Measurements from ENCODE around the gene SSH2. TPM values are rescaled to one million over a fixed set of nuclear protein-coding genes. Genes with fewer than 3 reads are reported as not detected.

SSH2 gene
- total RNA-seq, 1 donor from 2014 or later = 12.2 TPM

DNA sequence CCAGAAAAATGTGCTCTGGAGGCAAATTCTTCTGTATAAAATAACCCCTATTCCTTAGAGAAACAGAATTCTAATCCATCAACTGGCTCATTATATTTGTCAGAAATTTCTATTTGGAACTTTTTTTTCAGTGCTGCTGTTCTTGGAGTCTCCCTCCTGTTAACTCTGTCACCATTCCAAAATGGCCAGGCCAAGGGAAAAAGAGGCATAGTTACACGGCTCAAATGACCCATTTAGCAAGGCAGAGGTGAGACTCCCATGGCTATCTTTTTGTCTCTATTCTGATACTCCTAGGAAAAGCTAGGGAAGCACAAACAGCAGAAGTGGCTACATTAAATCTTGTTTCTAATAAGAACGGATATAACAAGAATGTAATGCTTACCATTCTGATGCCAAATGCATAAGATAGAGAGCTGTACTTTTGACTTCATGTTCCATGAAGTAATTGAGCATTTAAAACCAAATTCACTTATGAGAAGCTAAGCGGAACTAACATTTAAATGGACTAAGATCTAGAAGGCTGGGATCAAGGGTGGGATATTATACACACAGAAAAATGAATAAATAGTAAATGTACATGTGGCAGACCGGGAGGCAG, 242.9 kb downstream of the SSH2 start:
- Mint-ChIP-seq H3K9me3 (no peaks in the 10 kb centered on the region), H3K4me3 (no peak overlapping the region), H3K27ac (no peak overlapping the region), H3K27me3 (ENCODE audit: insufficient read depth, low read depth) (no peaks in the 10 kb centered on the region), H3K36me3 (peaks cover 4% of the 10 kb centered on the region), H3K4me1 (peaks cover 4% of the 10 kb centered on the region)
- no peak overlapping the region for H2AFZ ChIP-seq (replicated peaks)
- H3K9me3 ChIP-seq (ENCODE audit: low read depth) = no peaks in the 10 kb centered on the region
- TF ChIP-seq EZH2 (IDR thresholded peaks at IDR 0.05) (no peak), EZH2phosphoT487 (IDR thresholded peaks at IDR 0.05) (no peak)
- TF ChIP-seq, protein P1, sequence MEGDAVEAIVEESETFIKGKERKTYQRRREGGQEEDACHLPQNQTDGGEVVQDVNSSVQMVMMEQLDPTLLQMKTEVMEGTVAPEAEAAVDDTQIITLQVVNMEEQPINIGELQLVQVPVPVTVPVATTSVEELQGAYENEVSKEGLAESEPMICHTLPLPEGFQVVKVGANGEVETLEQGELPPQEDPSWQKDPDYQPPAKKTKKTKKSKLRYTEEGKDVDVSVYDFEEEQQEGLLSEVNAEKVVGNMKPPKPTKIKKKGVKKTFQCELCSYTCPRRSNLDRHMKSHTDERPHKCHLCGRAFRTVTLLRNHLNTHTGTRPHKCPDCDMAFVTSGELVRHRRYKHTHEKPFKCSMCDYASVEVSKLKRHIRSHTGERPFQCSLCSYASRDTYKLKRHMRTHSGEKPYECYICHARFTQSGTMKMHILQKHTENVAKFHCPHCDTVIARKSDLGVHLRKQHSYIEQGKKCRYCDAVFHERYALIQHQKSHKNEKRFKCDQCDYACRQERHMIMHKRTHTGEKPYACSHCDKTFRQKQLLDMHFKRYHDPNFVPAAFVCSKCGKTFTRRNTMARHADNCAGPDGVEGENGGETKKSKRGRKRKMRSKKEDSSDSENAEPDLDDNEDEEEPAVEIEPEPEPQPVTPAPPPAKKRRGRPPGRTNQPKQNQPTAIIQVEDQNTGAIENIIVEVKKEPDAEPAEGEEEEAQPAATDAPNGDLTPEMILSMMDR (IDR thresholded peaks at IDR 0.05) = no peak
- H3F3A ChIP-seq (ENCODE audit: low read depth) = peaks cover 25% of the 10 kb centered on the region
- no peak overlapping the region for H3K4me2 ChIP-seq
- H3K4me3 ChIP-seq = no peak overlapping the region
- H3K9ac ChIP-seq = no peak overlapping the region
- H3K79me2 ChIP-seq (ENCODE audit: low read depth) = no peaks in the 10 kb centered on the region
- H3K27ac ChIP-seq = no peak overlapping the region
- H3K4me1 ChIP-seq = peaks cover 19% of the 10 kb centered on the region
- no peaks in the 10 kb centered on the region for H3K36me3 ChIP-seq
- DNase-seq (ENCODE audit: low spot score) = no peak
- H4K20me1 ChIP-seq (ENCODE audit: low read depth) = no peaks in the 10 kb centered on the region
- H3K27me3 ChIP-seq = no peaks in the 10 kb centered on the region

DNA sequence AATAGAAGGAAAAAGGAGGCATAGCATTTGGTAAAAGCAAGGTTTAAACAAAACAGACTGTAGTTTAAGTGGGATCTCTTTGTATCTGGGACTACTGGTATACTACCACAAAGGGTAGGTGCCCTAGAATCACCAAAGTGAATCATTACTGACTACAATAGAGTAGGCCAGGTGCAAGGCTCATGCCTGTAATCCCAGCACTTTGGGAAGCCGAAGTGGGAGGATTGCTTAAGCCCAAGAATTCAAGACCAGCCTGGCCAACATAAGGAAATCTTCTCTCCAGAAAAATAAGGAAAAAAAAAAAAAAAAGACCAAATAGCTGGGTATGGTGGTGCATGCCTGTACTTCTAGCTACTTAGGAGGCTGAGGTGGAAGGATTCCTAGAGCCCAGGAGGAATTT, 246.5 kb downstream of the SSH2 start:
- Histone ChIP-seq H3K79me2 (ENCODE audit: low read depth) (no peaks in the 10 kb centered on the region), H3K27ac (peak overlapping the region; percentile 89), H2AFZ (replicated peaks) (no peak overlapping the region), H3K4me1 (peaks cover 22% of the 10 kb centered on the region), H3K9me3 (ENCODE audit: low read depth) (no peaks in the 10 kb centered on the region), H3K27me3 (no peaks in the 10 kb centered on the region), H3K4me3 (no peak overlapping the region), H3K9ac (no peak overlapping the region), H3F3A (ENCODE audit: low read depth) (peaks cover 25% of the 10 kb centered on the region), H3K4me2 (peak overlapping the region; percentile 58), H4K20me1 (ENCODE audit: low read depth) (no peaks in the 10 kb centered on the region), H3K36me3 (no peaks in the 10 kb centered on the region)
- DNase-seq (ENCODE audit: low spot score) = peak; percentile 31
- TF ChIP-seq, protein P1 (IDR thresholded peaks at IDR 0.05) = no peak
- TF ChIP-seq EZH2phosphoT487 (IDR thresholded peaks at IDR 0.05) (no peak), EZH2 (IDR thresholded peaks at IDR 0.05) (no peak)
- H3K36me3 Mint-ChIP-seq = peaks cover 5% of the 10 kb centered on the region
- peaks cover 2% of the 10 kb centered on the region for H3K27me3 Mint-ChIP-seq (ENCODE audit: insufficient read depth, low read depth)
- H3K27ac Mint-ChIP-seq = no peak overlapping the region
- H3K9me3 Mint-ChIP-seq = no peaks in the 10 kb centered on the region
- H3K4me3 Mint-ChIP-seq = no peak overlapping the region
- peaks cover 6% of the 10 kb centered on the region for H3K4me1 Mint-ChIP-seq

DNA sequence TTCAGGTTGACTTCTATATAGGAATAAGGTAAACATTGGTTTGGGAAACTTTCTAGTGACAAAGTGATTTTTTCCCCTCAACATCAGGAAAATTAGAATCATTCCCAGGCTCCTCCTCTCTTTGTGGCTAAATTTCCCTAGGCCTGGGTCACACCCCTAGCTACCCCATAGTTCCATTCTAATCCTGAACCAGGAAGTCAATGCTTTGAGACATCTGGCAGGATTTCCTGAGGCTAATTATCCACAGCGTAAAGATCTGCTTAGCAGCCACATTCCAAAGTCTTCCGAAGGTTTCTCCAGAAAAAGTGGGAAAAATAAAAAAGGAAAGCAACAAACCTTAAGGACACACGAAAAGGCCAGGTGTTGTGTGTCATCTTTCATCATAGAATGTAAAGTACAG, 247.0 kb downstream of the SSH2 start:
- Histone ChIP-seq H3K4me1 (peaks cover 22% of the 10 kb centered on the region), H2AFZ (replicated peaks) (peak overlapping the region; percentile 4), H3F3A (ENCODE audit: low read depth) (peaks cover 25% of the 10 kb centered on the region), H3K4me3 (no peak overlapping the region), H3K9ac (no peak overlapping the region), H3K36me3 (no peaks in the 10 kb centered on the region), H3K27me3 (no peaks in the 10 kb centered on the region), H4K20me1 (ENCODE audit: low read depth) (no peaks in the 10 kb centered on the region), H3K9me3 (ENCODE audit: low read depth) (no peaks in the 10 kb centered on the region), H3K4me2 (peak overlapping the region; percentile 58), H3K79me2 (ENCODE audit: low read depth) (no peaks in the 10 kb centered on the region), H3K27ac (peak overlapping the region; percentile 89)
- DNase-seq (ENCODE audit: low spot score) = peak; percentile 72
- H3K27me3 Mint-ChIP-seq (ENCODE audit: insufficient read depth, low read depth) = peaks cover 2% of the 10 kb centered on the region
- no peak for TF ChIP-seq EZH2 (IDR thresholded peaks at IDR 0.05)
- TF ChIP-seq, protein P1 (IDR thresholded peaks at IDR 0.05) = no peak
- TF ChIP-seq EZH2phosphoT487 (IDR thresholded peaks at IDR 0.05) = no peak
- H3K4me1 Mint-ChIP-seq = peaks cover 6% of the 10 kb centered on the region
- H3K9me3 Mint-ChIP-seq = no peaks in the 10 kb centered on the region
- peaks cover 5% of the 10 kb centered on the region for H3K36me3 Mint-ChIP-seq
- peak overlapping the region; percentile 55 for H3K27ac Mint-ChIP-seq
- H3K4me3 Mint-ChIP-seq = no peak overlapping the region

Measured in neural progenitor cell (in vitro differentiated cells).